GM13977 (cell line): ENCODE data around the gene PHF21B.

Source experiments
- DNase-seq: peaks from one replicate; pipeline ENCODE4 v3.0.0; 2012; ENCODE audit warnings: low spot score
- CTCF ChIP-seq: IDR thresholded peaks from 2 replicates; pipeline ENCODE4 v1.5.1; 2012; ENCODE audit warnings: mild to moderate bottlenecking, control low read depth; ENCODE audit not compliant: insufficient read depth; ENCODE audit errors: extremely low read depth, missing control alignments
- in situ Hi-C: fragments of 300-500 bp; cut with MboI; formaldehyde crosslinking; loops from one replicate; pipeline ENCODE4 v1.12.0; 2022; ENCODE audit warnings: low sequenced_read_pairs, low pct_unique_long_range_greater_than_20kb, mixed read lengths, inconsistent platforms; ENCODE audit not compliant: unreplicated experiment

The PHF21B gene

GRCh38 chr22:44928136-44928463, 81.7 kb downstream of the PHF21B start:
- no peak for DNase-seq
- in situ Hi-C loops, result no loop called here
- no peak for TF ChIP-seq CTCF

GRCh38 chr22:44927463-44928135, 82.2 kb downstream of the PHF21B start:
- DNase-seq, result no peak
- in situ Hi-C loops, result no loop called here
- TF ChIP-seq CTCF, result no peak

GRCh38 chr22:44926491-44927415, 83.1 kb downstream of the PHF21B start:
- TF ChIP-seq CTCF, result no peak
- no peak for DNase-seq
- in situ Hi-C loops, result no loop called here

- in situ Hi-C loops, result no loop called here
- no peak for TF ChIP-seq CTCF
- DNase-seq, result no peak
Observed at GRCh38 chr22:44926124-44926475, 83.7 kb downstream of the PHF21B start.

- DNase-seq, result no peak
- no peak for TF ChIP-seq CTCF
- in situ Hi-C loops, result no loop called here
Observed at GRCh38 chr22:44925465-44926123, 84.2 kb downstream of the PHF21B start.

- in situ Hi-C loops, result no loop called here
- DNase-seq, result no peak
- TF ChIP-seq CTCF, result no peak
Observed at GRCh38 chr22:44924710-44925109, 85.1 kb downstream of the PHF21B start.
